Pancreas (tissue), 10 donors: Measurements from ENCODE around the gene SLC25A13. TPM values are rescaled to one million over a fixed set of nuclear protein-coding genes. Genes with fewer than 3 reads are reported as not detected.

Experiments used
- ATAC-seq, 4 donors: fragments of 200-7000 bp; cut with Tn5 transposase; one replicate each; pipeline versions ENCODE4 v1.8.0 to v1.9.1; 2020; ENCODE audit warnings: mild to moderate bottlenecking in 4 of 4, moderate library complexity in 4 of 4
- DNase-seq, 6 donors: peaks; one replicate each; pipeline ENCODE4 v3.0.0-alpha.2; 2020
- FAIRE-seq: peaks from 2 replicates; lab custom pipeline; 2012; peaks lifted over from hg19 to GRCh38; lab: Jason Lieb, UNC
- H3K27ac ChIP-seq, 4 donors: fragments of 200-600 bp; sonication (generic); 1 replicate in 3 of 4; 2 replicates in 1 of 4; pipeline versions ENCODE4 v1.5.0 to v1.8.0; 2020
- H3K27me3 ChIP-seq, 4 donors: fragments of 200-600 bp; one replicate each; pipeline ENCODE4 v1.8.0; 2021
- H3K36me3 ChIP-seq, 3 donors: fragments of 200-600 bp; sonication (generic) in 1 of 3; one replicate each; pipeline versions ENCODE4 v1.5.0 to v1.8.0; 2020 to 2021
- H3K4me1 ChIP-seq, 3 donors: fragments of 200-600 bp; one replicate each; pipeline ENCODE4 v1.8.0; 2021
- H3K4me3 ChIP-seq, 4 donors: fragments of 200-600 bp; sonication (generic) in 2 of 4; one replicate each; pipeline versions ENCODE4 v1.5.0 to v1.8.0; 2020 to 2021
- H3K9me3 ChIP-seq, 4 donors: fragments of 200-600 bp; one replicate each; pipeline ENCODE4 v1.8.0; 2021
- WGBS, 2 donors: extraction: QIAGEN DNeasy Blood & Tissue Kit; methylation state at CpG; one replicate each; pipeline ENCODE4 v1.1.7; 2013; 5-methylcytosine and 5-hydroxymethylcytosine counted together
- intact Hi-C, 3 donors: fragments of 100-400 bp; cut with DNase I; formaldehyde crosslinking; loops; one replicate each; pipeline versions ENCODE4 v1.11.1 to v1.14.2; 2022
- polyA plus RNA-seq, 2 donors: library from polyadenylated mRNA; stranded (reverse); fragments of 200-250 nt; gene quantifications; one replicate each; pipeline ENCODE4 v1.2.3, GENCODE V29; 2013
- total RNA-seq, 6 donors: library from RNA; stranded (reverse); fragmentation: NEBNext Ultra II Directional in 4 of 6; extraction: Animal tissue kit (Norgen Biotek cat#: 25700) in 4 of 6; gene quantifications; one replicate each; pipeline versions ENCODE4 v1.2.1 to v1.2.4, GENCODE V29; 2021 to 2023
- TF ChIP-seq, protein P1 (sequence below), 4 donors: fragments of 200-600 bp; sonication (generic) in 3 of 4; IDR thresholded peaks; one replicate each; pipeline versions ENCODE4 v1.5.0 to v1.8.0; 2021; ENCODE audit warnings: antibody characterized with exemption in 4 of 4
- donor health status: healthy with polysubstance abuse.
- donor health status: DM: no; HTN: no; CAD: no; lungs with moderate emphysema.
- donor health status: DM: no; HTN: no; CAD: no.
- donor health status: control.
- donor health status: control.
- donor health status: Bipolar disorder and iron deficiency.
- donor health status: DM: yes; HTN: yes; CAD: no.
- donor health status: DM: no; HTN: no; CAD: no.
- donor health status: DM: no; HTN: no; CAD: no.
- donor health status: DM: yes; HTN: yes; CAD: no.

The SLC25A13 gene
- total and polyA plus RNA-seq, 8 donors = 4.2 to 15.0 (median 11.0) TPM

DNA sequence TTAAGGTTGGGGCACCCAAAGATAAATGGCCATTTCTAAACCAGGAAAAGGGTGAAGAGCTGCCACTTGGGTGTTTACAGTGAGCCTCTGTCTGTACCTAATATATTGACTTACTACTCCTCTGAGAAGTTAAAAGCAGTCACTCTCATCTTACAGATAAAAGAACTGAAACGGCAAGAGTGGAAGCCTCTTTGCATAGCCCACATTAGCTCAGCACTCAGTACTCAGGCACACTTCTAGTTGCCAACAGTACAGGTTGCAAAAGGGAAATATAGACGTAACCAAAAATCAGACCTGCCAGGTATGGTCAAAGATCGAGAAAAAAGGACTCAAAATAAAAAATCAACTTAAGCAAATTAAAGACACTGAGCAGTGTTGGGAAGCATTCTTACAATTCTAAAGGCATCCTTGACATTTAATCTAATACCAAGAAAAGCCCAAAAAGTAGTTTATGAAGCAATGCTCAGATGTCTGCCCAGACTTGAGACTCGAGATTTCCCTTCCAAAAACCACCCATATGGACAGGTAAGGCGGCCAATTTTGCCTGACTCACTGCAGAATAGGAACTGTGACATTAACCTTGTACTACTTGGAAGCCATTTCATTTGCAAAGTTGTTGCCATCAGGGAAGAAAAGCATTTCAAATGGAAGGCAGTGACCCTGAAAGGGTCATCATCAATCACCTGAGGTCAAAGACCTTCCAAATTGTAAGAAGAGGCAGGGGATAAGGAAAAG, 139.3 kb downstream of the SLC25A13 start:
- Histone ChIP-seq H3K9me3 (no peaks in the 10 kb centered on the region), H3K4me3 (no peak overlapping the region), H3K27ac (no peak overlapping the region), H3K4me1 (no peaks in the 10 kb centered on the region), H3K36me3 (peaks cover 0 to 18% (median 0%) of the 10 kb centered on the region in 3 donors), H3K27me3 (no peaks in the 10 kb centered on the region)
- TF ChIP-seq, protein P1, sequence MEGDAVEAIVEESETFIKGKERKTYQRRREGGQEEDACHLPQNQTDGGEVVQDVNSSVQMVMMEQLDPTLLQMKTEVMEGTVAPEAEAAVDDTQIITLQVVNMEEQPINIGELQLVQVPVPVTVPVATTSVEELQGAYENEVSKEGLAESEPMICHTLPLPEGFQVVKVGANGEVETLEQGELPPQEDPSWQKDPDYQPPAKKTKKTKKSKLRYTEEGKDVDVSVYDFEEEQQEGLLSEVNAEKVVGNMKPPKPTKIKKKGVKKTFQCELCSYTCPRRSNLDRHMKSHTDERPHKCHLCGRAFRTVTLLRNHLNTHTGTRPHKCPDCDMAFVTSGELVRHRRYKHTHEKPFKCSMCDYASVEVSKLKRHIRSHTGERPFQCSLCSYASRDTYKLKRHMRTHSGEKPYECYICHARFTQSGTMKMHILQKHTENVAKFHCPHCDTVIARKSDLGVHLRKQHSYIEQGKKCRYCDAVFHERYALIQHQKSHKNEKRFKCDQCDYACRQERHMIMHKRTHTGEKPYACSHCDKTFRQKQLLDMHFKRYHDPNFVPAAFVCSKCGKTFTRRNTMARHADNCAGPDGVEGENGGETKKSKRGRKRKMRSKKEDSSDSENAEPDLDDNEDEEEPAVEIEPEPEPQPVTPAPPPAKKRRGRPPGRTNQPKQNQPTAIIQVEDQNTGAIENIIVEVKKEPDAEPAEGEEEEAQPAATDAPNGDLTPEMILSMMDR (IDR thresholded peaks at IDR 0.05) = no peak
- ATAC-seq = peak in 1 of 4 donors; percentile 21
- 86 to 91% methylated on average over 5 of the region's 5 CpGs for WGBS, 2 donors
- intact Hi-C loops = no loop called here
- no peak for FAIRE-seq
- DNase-seq = no peak

DNA sequence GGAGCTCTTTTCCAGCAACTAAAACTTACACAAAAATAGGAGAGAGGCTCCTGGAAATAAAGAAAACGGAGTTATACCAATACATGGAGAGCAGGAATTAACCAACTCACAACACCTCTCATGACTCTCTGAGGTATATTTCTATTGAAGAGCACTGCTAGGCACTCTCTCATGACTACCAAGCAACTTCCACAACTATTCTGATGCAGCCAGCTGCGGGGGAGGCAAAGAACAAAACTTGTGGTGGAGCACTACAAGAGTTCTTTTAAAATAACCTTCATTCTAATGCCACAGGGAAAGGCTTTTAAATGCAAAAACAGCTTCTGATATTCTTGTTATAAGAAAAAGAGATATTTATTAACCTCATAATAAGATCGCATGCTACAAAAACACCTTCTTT, 140.7 kb downstream of the SLC25A13 start:
- intact Hi-C loops = no loop called here
- no peak overlapping the region for H3K27ac ChIP-seq
- 92 to 97% methylated on average over 3 of the region's 3 CpGs for WGBS, 2 donors
- H3K9me3 ChIP-seq = no peaks in the 10 kb centered on the region
- TF ChIP-seq, protein P1 (IDR thresholded peaks at IDR 0.05) = no peak
- no peaks in the 10 kb centered on the region for H3K4me1 ChIP-seq
- no peaks in the 10 kb centered on the region for H3K27me3 ChIP-seq
- no peak overlapping the region for H3K4me3 ChIP-seq
- peaks cover 0 to 18% (median 0%) of the 10 kb centered on the region in 3 donors for H3K36me3 ChIP-seq
- FAIRE-seq (no peak), ATAC-seq (no peak), DNase-seq (no peak)

DNA sequence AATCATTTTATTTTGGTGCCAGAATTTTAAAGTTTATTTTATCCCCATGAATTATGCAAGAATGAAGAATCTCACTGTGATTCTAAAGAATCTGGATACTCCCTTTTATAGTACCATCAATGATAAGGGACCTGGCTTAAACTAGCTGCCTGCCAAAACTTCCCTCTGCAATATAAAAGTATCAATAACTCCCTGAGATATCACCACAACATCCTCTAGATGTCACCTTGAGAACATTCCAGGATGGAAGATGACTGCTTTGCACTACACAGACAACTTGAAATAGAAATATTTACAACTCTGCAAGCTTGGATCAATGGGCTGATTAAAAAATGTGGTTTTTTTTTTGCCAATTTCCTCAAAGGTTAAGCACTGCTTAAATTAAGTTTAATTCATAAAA, 142.1 kb downstream of the SLC25A13 start:
- intact Hi-C loops = no loop called here
- no peak for DNase-seq
- H3K36me3 ChIP-seq = peaks cover 0 to 13% (median 0%) of the 10 kb centered on the region in 3 donors
- no peaks in the 10 kb centered on the region for H3K27me3 ChIP-seq
- ATAC-seq = no peak
- TF ChIP-seq, protein P1 (IDR thresholded peaks at IDR 0.05) = no peak
- no peaks in the 10 kb centered on the region for H3K9me3 ChIP-seq
- no peak overlapping the region for H3K27ac ChIP-seq
- H3K4me1 ChIP-seq = no peaks in the 10 kb centered on the region
- no peak for FAIRE-seq
- H3K4me3 ChIP-seq = no peak overlapping the region

DNA sequence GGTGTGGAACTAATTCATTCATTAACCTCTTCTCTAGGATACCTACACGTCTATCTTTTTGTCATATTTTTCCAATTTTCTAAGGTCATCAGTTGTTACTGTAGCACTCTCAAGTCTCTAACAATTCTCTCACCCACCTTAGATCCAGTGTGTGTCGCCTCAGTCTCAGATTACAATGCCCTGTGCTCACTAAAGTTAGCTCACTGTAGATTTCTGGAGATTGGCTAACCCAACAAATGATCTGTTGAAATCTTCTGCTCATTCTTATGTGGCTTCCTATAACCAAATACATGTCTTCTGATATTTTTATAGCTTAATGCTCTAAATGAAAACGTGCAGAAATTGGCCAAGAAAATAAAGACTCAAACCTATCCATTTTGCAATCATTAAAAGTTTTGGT, 142.6 kb downstream of the SLC25A13 start:
- Histone ChIP-seq H3K9me3 (no peaks in the 10 kb centered on the region), H3K36me3 (peaks cover 0 to 10% (median 0%) of the 10 kb centered on the region in 3 donors), H3K4me1 (no peaks in the 10 kb centered on the region), H3K4me3 (no peak overlapping the region), H3K27ac (no peak overlapping the region), H3K27me3 (no peaks in the 10 kb centered on the region)
- TF ChIP-seq, protein P1 (IDR thresholded peaks at IDR 0.05) = no peak
- FAIRE-seq (no peak), DNase-seq (no peak), ATAC-seq (no peak)
- intact Hi-C loops = no loop called here
- 70 to 83% methylated on average over 3 of the region's 3 CpGs for WGBS, 2 donors

DNA sequence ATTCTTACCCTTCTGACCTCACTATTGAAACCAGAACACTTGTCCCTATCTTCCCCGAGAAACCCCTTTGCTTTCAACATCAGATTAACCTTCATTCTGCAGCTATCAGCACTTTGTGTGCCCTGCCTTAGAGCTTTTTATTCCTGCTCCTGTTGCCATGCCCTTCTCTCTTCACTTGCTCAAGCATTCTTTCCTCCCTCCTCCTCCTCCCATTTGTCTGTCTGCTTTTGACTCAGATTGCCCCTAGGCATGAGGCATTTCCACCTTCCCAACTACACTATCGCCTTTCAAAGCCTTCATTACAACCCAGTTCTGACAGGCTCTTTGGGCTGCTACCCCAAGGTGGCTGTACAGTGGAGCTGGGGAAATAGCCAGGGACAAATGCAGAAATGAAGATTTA, 143.3 kb downstream of the SLC25A13 start:
- ATAC-seq = no peak
- intact Hi-C loops = no loop called here
- no peak for FAIRE-seq
- 94 to 98% methylated on average over 2 of the region's 2 CpGs for WGBS, 2 donors
- Histone ChIP-seq H3K27ac (no peak overlapping the region), H3K36me3 (peaks cover 0 to 5% (median 0%) of the 10 kb centered on the region in 3 donors), H3K4me3 (no peak overlapping the region), H3K4me1 (no peaks in the 10 kb centered on the region), H3K9me3 (no peaks in the 10 kb centered on the region), H3K27me3 (no peaks in the 10 kb centered on the region)
- no peak for DNase-seq
- TF ChIP-seq, protein P1 (IDR thresholded peaks at IDR 0.05) = no peak
